ENCODE measurements around the gene ACSS2. TPM values are rescaled to one million over a fixed set of nuclear protein-coding genes. Genes with fewer than 3 reads are reported as not detected.

Gene ACSS2
- total RNA-seq, 2 donors from 2014 or later = 37.4 to 44.2 TPM

DNA sequence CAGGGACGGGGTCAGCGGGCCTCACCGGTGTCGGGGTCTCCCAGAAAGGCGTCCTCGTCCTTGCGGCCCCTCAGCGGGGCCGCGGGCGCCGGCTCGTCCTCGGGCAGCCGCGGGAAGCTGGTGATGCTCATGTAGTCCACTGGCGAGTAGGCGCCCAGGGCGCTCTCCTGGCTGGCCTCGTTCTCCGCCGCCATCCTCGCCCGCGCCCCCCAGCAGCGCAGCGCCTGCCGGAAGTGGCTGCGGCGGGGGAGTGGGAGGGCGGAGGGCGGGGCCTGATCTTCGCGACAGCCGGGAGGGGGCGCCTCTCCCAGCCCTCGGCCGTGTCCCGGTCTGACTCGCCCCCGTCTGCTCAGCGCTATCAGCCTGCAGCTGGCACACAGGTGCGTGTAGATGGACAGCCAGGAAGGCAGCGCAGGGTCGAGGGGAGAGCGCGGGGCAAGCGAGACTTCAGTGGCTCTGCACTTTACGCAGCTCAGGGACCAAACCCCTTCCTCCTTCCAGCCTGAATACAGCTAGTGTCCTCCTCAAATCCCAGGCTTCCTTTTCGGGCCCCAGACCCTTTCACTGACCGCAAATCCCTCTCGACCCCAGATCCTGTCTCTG is 3.7 kb upstream of the ACSS2 start, which contains the start of gene GGT7:
Gene GGT7 (minus strand): TSS at position 235 of the 603 bp plus-strand sequence. CDS start 41 bp downstream, at position 194.
- H3K27ac ChIP-seq = peak within 1 kb of the TSS; percentile 68 to 75
- no peaks in the 10 kb centered on the region for H3K36me3 ChIP-seq
- H3K9me3 ChIP-seq = no peaks in the 10 kb centered on the region
- DNase-seq (ENCODE audit: low spot score) = peak; percentile 80
- H3K27me3 ChIP-seq (replicated peaks; ENCODE audit: insufficient read depth) = no peaks in the 10 kb centered on the region
- intact Hi-C loops (cut with DNase I) = loop anchor here (5.0 to 10.0 kb wide), 2 partner anchors 332 to 390 kb away; no protein-coding TSS in a partner anchor
- peak within 1 kb of the TSS; percentile 66 to 78 for H3K4me3 ChIP-seq
- H3K4me1 ChIP-seq (replicated peaks) = no peaks in the 10 kb centered on the region
- TF ChIP-seq POLR2A (IDR thresholded peaks at IDR 0.05) = peak; percentile 50
- TF ChIP-seq POLR2AphosphoS5 (IDR thresholded peaks at IDR 0.05) = peak; percentile 83
- TF ChIP-seq, protein P1, sequence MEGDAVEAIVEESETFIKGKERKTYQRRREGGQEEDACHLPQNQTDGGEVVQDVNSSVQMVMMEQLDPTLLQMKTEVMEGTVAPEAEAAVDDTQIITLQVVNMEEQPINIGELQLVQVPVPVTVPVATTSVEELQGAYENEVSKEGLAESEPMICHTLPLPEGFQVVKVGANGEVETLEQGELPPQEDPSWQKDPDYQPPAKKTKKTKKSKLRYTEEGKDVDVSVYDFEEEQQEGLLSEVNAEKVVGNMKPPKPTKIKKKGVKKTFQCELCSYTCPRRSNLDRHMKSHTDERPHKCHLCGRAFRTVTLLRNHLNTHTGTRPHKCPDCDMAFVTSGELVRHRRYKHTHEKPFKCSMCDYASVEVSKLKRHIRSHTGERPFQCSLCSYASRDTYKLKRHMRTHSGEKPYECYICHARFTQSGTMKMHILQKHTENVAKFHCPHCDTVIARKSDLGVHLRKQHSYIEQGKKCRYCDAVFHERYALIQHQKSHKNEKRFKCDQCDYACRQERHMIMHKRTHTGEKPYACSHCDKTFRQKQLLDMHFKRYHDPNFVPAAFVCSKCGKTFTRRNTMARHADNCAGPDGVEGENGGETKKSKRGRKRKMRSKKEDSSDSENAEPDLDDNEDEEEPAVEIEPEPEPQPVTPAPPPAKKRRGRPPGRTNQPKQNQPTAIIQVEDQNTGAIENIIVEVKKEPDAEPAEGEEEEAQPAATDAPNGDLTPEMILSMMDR (IDR thresholded peaks at IDR 0.05) = peak; percentile 62 to 82 (median 76)
- WGBS = under 1% methylated on average over 43 of the region's 52 CpGs

DNA sequence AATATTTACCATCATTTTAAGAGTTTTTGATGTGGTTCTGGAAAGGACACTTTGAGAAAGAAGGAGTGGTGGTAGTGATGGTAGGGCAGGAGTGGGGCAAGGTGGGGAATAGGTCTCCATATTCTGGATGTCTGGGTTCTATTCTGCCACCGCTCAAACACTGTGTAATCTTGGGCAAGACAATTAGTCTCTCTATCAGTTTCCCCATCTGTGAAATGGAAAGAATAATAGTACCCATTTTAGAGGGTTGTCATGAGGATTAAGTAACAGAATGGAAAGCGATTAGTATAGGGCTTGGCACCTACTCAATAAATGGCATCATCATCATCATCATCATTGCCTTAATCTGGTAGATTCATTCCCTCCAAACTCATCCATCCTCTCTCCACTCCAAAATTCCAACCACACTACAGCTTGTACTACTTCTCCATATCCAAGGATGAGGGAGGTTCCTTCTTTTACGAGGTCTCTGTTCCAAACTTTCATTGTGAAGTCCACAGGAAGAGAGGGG is 2.8 kb upstream of the ACSS2 start:
- no peak for DNase-seq (ENCODE audit: low spot score)
- no peak overlapping the region for H3K27ac ChIP-seq
- intact Hi-C loops (cut with DNase I) = loop anchor here (1.0 to 10.0 kb wide), 4 partner anchors 82 to 389 kb away; partner anchors contain the start of genes GSS, MYH7B and TRPC4AP
- no peaks in the 10 kb centered on the region for H3K27me3 ChIP-seq (replicated peaks; ENCODE audit: insufficient read depth)
- TF ChIP-seq POLR2A (IDR thresholded peaks at IDR 0.05) (no peak), POLR2AphosphoS5 (IDR thresholded peaks at IDR 0.05) (no peak)
- TF ChIP-seq, protein P1 (IDR thresholded peaks at IDR 0.05) = no peak
- no peak overlapping the region for H3K4me3 ChIP-seq
- no peaks in the 10 kb centered on the region for H3K36me3 ChIP-seq
- no peaks in the 10 kb centered on the region for H3K4me1 ChIP-seq (replicated peaks)
- WGBS = 57% methylated on average over 3 of the region's 3 CpGs
- no peaks in the 10 kb centered on the region for H3K9me3 ChIP-seq

DNA sequence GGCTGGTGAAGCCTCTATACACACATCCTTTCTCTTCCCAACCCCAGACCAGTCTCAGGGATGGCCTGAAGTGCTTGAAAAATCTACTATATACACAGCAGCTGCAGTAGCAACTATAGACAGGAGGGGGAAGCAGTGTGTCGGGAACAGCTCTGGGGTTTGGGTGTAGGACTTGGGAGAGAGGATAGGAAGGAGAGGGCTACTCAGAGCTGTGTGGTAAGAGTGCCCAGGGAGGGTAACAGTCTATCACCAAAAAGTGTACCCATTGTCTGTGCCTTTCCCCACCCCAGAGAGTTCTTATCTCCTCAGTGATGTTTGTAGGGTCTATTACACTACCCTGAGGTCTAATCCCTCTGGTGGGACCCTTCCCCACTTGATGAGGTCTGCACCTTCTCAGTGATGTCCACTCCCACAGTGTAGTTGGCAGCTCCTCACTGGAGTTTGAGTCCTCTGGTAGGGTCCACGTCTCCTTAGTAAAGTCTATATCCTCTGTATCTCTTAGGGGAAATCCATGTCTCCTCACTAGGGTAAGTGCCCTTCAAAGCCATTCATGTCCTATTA is 2.2 kb upstream of the ACSS2 start:
- Histone ChIP-seq H3K27ac (peak overlapping the region; percentile 83 to 87), H3K4me1 (replicated peaks) (no peaks in the 10 kb centered on the region), H3K27me3 (replicated peaks; ENCODE audit: insufficient read depth) (no peaks in the 10 kb centered on the region), H3K36me3 (no peaks in the 10 kb centered on the region), H3K4me3 (no peak overlapping the region), H3K9me3 (no peaks in the 10 kb centered on the region)
- TF ChIP-seq POLR2A (IDR thresholded peaks at IDR 0.05) (no peak), POLR2AphosphoS5 (IDR thresholded peaks at IDR 0.05) (peak; percentile 77)
- TF ChIP-seq, protein P1 (IDR thresholded peaks at IDR 0.05) = peak; percentile 41 to 96 (median 82)
- intact Hi-C loops (cut with DNase I) = loop anchor here (1.0 to 10.0 kb wide), 4 partner anchors 81 to 388 kb away; partner anchors contain the start of genes GSS, MYH7B and TRPC4AP
- peak; percentile 78 for DNase-seq (ENCODE audit: low spot score)
- WGBS = 43% methylated on average over 2 of the region's 2 CpGs

DNA sequence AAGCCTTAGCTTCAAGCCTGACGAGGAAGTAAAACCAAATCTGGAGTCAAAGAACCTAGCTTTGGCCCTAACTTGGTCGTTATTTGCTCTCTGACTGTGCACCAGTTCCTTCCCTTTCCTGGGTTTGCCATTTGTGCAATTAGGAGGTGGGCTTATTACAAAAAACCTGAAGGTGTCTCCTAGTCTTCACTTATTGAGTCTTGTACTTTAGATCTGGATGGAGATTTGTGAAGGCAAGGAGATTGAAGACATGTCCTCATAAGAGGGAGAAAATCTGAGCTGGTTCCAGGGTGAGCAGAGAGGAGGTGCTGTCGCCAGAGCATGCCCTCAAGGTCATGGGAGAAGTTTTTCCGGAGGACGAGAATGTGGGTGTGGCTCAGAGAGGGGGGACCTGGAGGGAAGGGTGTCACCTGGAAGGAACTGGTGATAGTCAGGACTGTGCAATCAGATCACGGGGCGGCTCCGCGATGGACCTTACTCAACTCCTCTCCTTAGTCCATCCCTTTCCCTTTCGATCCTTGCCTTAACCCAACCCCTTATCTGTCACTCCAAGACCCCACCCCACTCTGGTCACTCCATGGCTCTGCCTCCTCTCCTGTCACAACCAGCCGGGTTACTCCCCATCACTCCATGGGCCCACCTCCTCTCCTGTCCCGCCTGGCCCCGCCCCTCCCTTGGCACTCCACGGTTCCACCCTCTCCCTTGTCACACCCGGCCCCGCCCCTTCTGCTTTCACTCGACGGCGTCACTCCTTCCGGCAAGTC is 588 bp upstream of the ACSS2 start:
- no peak for DNase-seq (ENCODE audit: low spot score)

More for the DNA sequence above, 588 bp upstream of the ACSS2 start:
- WGBS = 9% methylated on average over 20 of the region's 20 CpGs
- Histone ChIP-seq H3K27ac (peak overlapping the region; percentile 83 to 87), H3K4me3 (peak overlapping the region; percentile 72 to 89), H3K27me3 (replicated peaks; ENCODE audit: insufficient read depth) (no peaks in the 10 kb centered on the region), H3K4me1 (replicated peaks) (no peaks in the 10 kb centered on the region), H3K9me3 (no peaks in the 10 kb centered on the region), H3K36me3 (no peaks in the 10 kb centered on the region)
- TF ChIP-seq, protein P1 (IDR thresholded peaks at IDR 0.05) = peak in 2 of 4 experiments; percentile 28 to 45
- TF ChIP-seq POLR2AphosphoS5 (IDR thresholded peaks at IDR 0.05) = peak; percentile 69
- peak; percentile 27 for TF ChIP-seq POLR2A (IDR thresholded peaks at IDR 0.05)
- intact Hi-C loops (cut with DNase I) = loop anchor here (5.0 to 10.0 kb wide), 2 partner anchors 329 to 401 kb away; partner anchors contain the start of gene MMP24OS
